Measurements from ENCODE around the gene SCNN1B.

DNA sequence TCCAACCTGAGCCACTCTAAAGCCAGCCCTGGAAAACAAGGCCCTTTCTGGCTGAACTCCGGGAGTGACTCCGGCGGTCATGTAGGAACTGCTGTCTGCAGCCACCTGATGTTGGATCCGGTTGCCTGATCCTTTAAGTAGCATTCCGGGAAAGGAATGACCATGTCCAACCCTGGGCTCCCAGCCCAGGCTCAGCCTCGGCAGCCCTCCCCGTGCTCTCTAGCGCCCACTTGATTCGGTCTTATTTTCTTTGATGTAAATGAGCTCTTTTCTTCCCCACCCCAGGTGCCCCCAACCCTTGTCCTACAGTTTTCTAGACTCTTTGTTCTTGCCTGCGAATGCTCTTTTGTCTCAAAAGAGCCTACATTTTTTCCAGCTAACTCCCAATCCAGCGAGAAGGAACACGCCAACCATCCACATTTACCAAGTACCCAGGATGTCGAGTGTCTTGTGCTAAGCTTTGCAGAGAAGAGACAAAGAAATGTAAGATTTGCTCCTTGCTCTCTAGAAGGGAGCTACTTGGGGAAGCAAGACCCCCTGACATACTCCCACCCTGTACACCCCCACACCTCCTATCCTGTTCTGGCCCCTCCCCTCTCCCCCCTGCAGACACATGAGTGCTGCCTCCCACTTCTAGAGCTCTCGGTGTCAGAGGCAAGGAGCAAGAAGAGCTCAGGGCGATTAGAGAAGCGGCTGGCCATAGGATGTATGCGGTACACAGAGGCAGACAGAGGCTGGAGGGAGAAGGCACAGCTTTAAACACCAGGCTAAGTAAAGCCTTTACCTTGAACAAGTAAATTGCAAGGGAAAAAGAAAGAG lies 97.1 kb downstream of the SCNN1B start:
- TF ChIP-seq POLR2AphosphoS5 (IDR thresholded peaks at IDR 0.05), result no peak
- TF ChIP-seq, protein P1, sequence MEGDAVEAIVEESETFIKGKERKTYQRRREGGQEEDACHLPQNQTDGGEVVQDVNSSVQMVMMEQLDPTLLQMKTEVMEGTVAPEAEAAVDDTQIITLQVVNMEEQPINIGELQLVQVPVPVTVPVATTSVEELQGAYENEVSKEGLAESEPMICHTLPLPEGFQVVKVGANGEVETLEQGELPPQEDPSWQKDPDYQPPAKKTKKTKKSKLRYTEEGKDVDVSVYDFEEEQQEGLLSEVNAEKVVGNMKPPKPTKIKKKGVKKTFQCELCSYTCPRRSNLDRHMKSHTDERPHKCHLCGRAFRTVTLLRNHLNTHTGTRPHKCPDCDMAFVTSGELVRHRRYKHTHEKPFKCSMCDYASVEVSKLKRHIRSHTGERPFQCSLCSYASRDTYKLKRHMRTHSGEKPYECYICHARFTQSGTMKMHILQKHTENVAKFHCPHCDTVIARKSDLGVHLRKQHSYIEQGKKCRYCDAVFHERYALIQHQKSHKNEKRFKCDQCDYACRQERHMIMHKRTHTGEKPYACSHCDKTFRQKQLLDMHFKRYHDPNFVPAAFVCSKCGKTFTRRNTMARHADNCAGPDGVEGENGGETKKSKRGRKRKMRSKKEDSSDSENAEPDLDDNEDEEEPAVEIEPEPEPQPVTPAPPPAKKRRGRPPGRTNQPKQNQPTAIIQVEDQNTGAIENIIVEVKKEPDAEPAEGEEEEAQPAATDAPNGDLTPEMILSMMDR (IDR thresholded peaks at IDR 0.05 in 8 of 11, conservative IDR thresholded peaks at IDR 0.05 in 3 of 11), result no peak
- no peak for TF ChIP-seq POLR2A (IDR thresholded peaks at IDR 0.05)

Measured in spleen (tissue), 7 donors.